Retina (tissue), 1 donor: Measurements from ENCODE around the gene ZNF536.
A peak's percentile ranks its signal among the peaks of the same experiment; 100 is the strongest.
"Not testable (repeated sequence)": the region's sequence is repeated elsewhere in the genome, so short reads cannot be mapped to it uniquely, and the experiment has no call there.

ENCODE experiments used
- DNase-seq: peaks from one replicate; pipeline ENCODE4 v3.0.0-alpha.2; 2016

ZNF536 gene

GRCh38 chr19:30490760-30491159, 118.6 kb downstream of the ZNF536 start:
- no peak for DNase-seq

- DNase-seq = no peak
Observed at GRCh38 chr19:30492586-30493270, 120.5 kb downstream of the ZNF536 start.

- no peak for DNase-seq
Observed at GRCh38 chr19:30497034-30497433, 124.8 kb downstream of the ZNF536 start.

- not testable (repeated sequence) for DNase-seq
Observed at GRCh38 chr19:30498085-30498484, 125.9 kb downstream of the ZNF536 start.

- DNase-seq = no peak
Observed at GRCh38 chr19:30498707-30499106, 126.5 kb downstream of the ZNF536 start.

- no peak for DNase-seq
Observed at GRCh38 chr19:30504272-30504671, 132.1 kb downstream of the ZNF536 start.

- DNase-seq = no peak
Observed at GRCh38 chr19:30512176-30513081, 140.2 kb downstream of the ZNF536 start.

GRCh38 chr19:30513082-30513411, 140.9 kb downstream of the ZNF536 start:
- no peak for DNase-seq

GRCh38 chr19:30516111-30516510, 143.9 kb downstream of the ZNF536 start:
- DNase-seq = no peak

- DNase-seq = no peak
Observed at GRCh38 chr19:30516531-30516930, 144.3 kb downstream of the ZNF536 start.

GRCh38 chr19:30518965-30519606, 146.9 kb downstream of the ZNF536 start:
- DNase-seq = no peak

- no peak for DNase-seq
Observed at GRCh38 chr19:30519607-30520205, 147.5 kb downstream of the ZNF536 start.

- no peak for DNase-seq
Observed at GRCh38 chr19:30520735-30521479, 148.7 kb downstream of the ZNF536 start.

- DNase-seq = no peak
Observed at GRCh38 chr19:30521937-30522336, 149.8 kb downstream of the ZNF536 start.

- DNase-seq = no peak
Observed at GRCh38 chr19:30522341-30522740, 150.2 kb downstream of the ZNF536 start.

GRCh38 chr19:30523791-30524190, 151.6 kb downstream of the ZNF536 start:
- peak; percentile 20 for DNase-seq

GRCh38 chr19:30525383-30525782, 153.2 kb downstream of the ZNF536 start:
- DNase-seq = no peak

- DNase-seq = no peak
Observed at GRCh38 chr19:30528919-30529318, 156.7 kb downstream of the ZNF536 start.

GRCh38 chr19:30529876-30530275, 157.7 kb downstream of the ZNF536 start:
- DNase-seq = no peak

- no peak for DNase-seq
Observed at GRCh38 chr19:30530751-30531150, 158.6 kb downstream of the ZNF536 start.

- no peak for DNase-seq
Observed at GRCh38 chr19:30535011-30535410, 162.8 kb downstream of the ZNF536 start.

- no peak for DNase-seq
Observed at GRCh38 chr19:30536975-30537374, 164.8 kb downstream of the ZNF536 start.

- DNase-seq = no peak
Observed at GRCh38 chr19:30539315-30539714, 167.1 kb downstream of the ZNF536 start.
